ENCODE data around the gene ITPR1. TPM values are rescaled to one million over a fixed set of nuclear protein-coding genes. Genes with fewer than 3 reads are reported as not detected.

ITPR1 gene
- total RNA-seq, 1 donor from 2014 or later, result 16.3 TPM

GRCh38 chr3:4678320-4678719, 185.2 kb downstream of the ITPR1 start:
- no peak overlapping the region for H3K4me3 ChIP-seq (ENCODE audit: low read depth, low read length)
- TF ChIP-seq, protein P1, sequence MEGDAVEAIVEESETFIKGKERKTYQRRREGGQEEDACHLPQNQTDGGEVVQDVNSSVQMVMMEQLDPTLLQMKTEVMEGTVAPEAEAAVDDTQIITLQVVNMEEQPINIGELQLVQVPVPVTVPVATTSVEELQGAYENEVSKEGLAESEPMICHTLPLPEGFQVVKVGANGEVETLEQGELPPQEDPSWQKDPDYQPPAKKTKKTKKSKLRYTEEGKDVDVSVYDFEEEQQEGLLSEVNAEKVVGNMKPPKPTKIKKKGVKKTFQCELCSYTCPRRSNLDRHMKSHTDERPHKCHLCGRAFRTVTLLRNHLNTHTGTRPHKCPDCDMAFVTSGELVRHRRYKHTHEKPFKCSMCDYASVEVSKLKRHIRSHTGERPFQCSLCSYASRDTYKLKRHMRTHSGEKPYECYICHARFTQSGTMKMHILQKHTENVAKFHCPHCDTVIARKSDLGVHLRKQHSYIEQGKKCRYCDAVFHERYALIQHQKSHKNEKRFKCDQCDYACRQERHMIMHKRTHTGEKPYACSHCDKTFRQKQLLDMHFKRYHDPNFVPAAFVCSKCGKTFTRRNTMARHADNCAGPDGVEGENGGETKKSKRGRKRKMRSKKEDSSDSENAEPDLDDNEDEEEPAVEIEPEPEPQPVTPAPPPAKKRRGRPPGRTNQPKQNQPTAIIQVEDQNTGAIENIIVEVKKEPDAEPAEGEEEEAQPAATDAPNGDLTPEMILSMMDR (IDR thresholded peaks at IDR 0.05; ENCODE audit: insufficient read depth, low read length, severe bottlenecking), result no peak
- H3K27me3 ChIP-seq (ENCODE audit: control insufficient read depth, insufficient read depth, low read length), result no peaks in the 10 kb centered on the region
- DNase-seq (ENCODE audit: low read depth) (no peak), FAIRE-seq (no peak)
- H3K36me3 ChIP-seq (ENCODE audit: control insufficient read depth, insufficient read depth, low read length), result no peaks in the 10 kb centered on the region

- H3K36me3 ChIP-seq (ENCODE audit: control insufficient read depth, insufficient read depth, low read length), result no peaks in the 10 kb centered on the region
- no peak overlapping the region for H3K4me3 ChIP-seq (ENCODE audit: low read depth, low read length)
- no peak for DNase-seq (ENCODE audit: low read depth)
- no peaks in the 10 kb centered on the region for H3K27me3 ChIP-seq (ENCODE audit: control insufficient read depth, insufficient read depth, low read length)
- no peak for FAIRE-seq
- TF ChIP-seq, protein P1 (IDR thresholded peaks at IDR 0.05; ENCODE audit: insufficient read depth, low read length, severe bottlenecking), result no peak
Observed at GRCh38 chr3:4680227-4680691, 187.1 kb downstream of the ITPR1 start.

- no peaks in the 10 kb centered on the region for H3K27me3 ChIP-seq (ENCODE audit: control insufficient read depth, insufficient read depth, low read length)
- FAIRE-seq, result no peak
- no peak for DNase-seq (ENCODE audit: low read depth)
Observed at GRCh38 chr3:4680871-4681300, 187.7 kb downstream of the ITPR1 start.

GRCh38 chr3:4681301-4681700, 188.2 kb downstream of the ITPR1 start:
- no peak for FAIRE-seq
- no peak overlapping the region for H3K4me3 ChIP-seq (ENCODE audit: low read depth, low read length)

More at GRCh38 chr3:4680871-4681300, 187.7 kb downstream of the ITPR1 start:
- H3K4me3 ChIP-seq (ENCODE audit: low read depth, low read length), result no peak overlapping the region
- TF ChIP-seq, protein P1 (IDR thresholded peaks at IDR 0.05; ENCODE audit: insufficient read depth, low read length, severe bottlenecking), result no peak
- H3K36me3 ChIP-seq (ENCODE audit: control insufficient read depth, insufficient read depth, low read length), result no peaks in the 10 kb centered on the region

DNA sequence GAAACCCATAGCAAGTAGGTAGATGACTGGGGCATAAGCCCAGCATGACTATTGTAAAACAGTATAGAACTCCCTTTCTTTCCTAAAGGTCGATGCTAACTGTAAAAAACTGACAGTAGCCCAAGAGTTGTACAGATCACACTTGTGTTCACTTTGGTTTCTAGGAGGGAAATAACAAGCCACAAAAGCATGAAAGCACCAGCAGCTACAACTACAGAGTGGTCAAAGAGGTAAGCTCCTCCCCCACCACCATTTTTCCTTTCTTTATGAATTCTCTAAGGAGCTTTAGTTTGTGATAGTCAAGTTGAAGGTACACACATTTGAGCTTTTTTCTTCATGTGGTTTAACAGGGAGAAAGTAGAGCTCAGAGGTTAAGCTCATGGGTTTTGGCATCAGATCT, 191.0 kb downstream of the ITPR1 start:
- Histone ChIP-seq H3K4me3 (ENCODE audit: low read depth, low read length) (no peak overlapping the region), H3K36me3 (ENCODE audit: control insufficient read depth, insufficient read depth, low read length) (no peaks in the 10 kb centered on the region), H3K27me3 (ENCODE audit: control insufficient read depth, insufficient read depth, low read length) (no peaks in the 10 kb centered on the region)
- TF ChIP-seq, protein P1 (IDR thresholded peaks at IDR 0.05; ENCODE audit: insufficient read depth, low read length, severe bottlenecking), result no peak
- DNase-seq (ENCODE audit: low read depth) (no peak), FAIRE-seq (no peak)

More at GRCh38 chr3:4681301-4681700, 188.2 kb downstream of the ITPR1 start:
- Histone ChIP-seq H3K27me3 (ENCODE audit: control insufficient read depth, insufficient read depth, low read length) (no peaks in the 10 kb centered on the region), H3K36me3 (ENCODE audit: control insufficient read depth, insufficient read depth, low read length) (no peaks in the 10 kb centered on the region)
- TF ChIP-seq, protein P1 (IDR thresholded peaks at IDR 0.05; ENCODE audit: insufficient read depth, low read length, severe bottlenecking), result no peak
- DNase-seq (ENCODE audit: low read depth), result no peak

- FAIRE-seq, result no peak
- no peaks in the 10 kb centered on the region for H3K27me3 ChIP-seq (ENCODE audit: control insufficient read depth, insufficient read depth, low read length)
- H3K4me3 ChIP-seq (ENCODE audit: low read depth, low read length), result no peak overlapping the region
- no peaks in the 10 kb centered on the region for H3K36me3 ChIP-seq (ENCODE audit: control insufficient read depth, insufficient read depth, low read length)
- no peak for DNase-seq (ENCODE audit: low read depth)
- TF ChIP-seq, protein P1 (IDR thresholded peaks at IDR 0.05; ENCODE audit: insufficient read depth, low read length, severe bottlenecking), result no peak
Observed at GRCh38 chr3:4684976-4685375, 191.8 kb downstream of the ITPR1 start.

Data from bronchial epithelial cell (primary cell).